Right atrium auricular region (tissue), 2 donors: ENCODE results near the gene SLC7A9. TPM values are rescaled to one million over a fixed set of nuclear protein-coding genes. Genes with fewer than 3 reads are reported as not detected.

Experiments
- DNase-seq: peaks from one replicate; pipeline ENCODE4 v3.0.0-alpha.2; 2019; ENCODE audit warnings: low spot score
- H3K27ac ChIP-seq, 2 donors: fragments of 200-600 bp; sonication (generic); 1 replicate in 1 of 2; 2 replicates in 1 of 2; pipeline ENCODE4 v1.5.1; 2016 to 2019
- H3K27me3 ChIP-seq, 2 donors: fragments of 200-600 bp; sonication (generic); one replicate each; pipeline versions ENCODE4 v1.5.1 to v1.6.0; 2017 to 2019
- H3K36me3 ChIP-seq: fragments of 200-600 bp; sonication (generic); one replicate; pipeline ENCODE4 v1.5.1; 2016
- H3K4me1 ChIP-seq, 2 donors: fragments of 200-600 bp; sonication (generic); one replicate each; pipeline versions ENCODE4 v1.5.1 to v1.6.0; 2017 to 2019
- H3K4me3 ChIP-seq, 2 donors: fragments of 200-600 bp; sonication (generic); 1 replicate in 1 of 2; 2 replicates in 1 of 2; pipeline ENCODE4 v1.5.1; 2017 to 2019; ENCODE audit warnings: mild to moderate bottlenecking in 1 of 2, moderate library complexity in 1 of 2
- H3K9me3 ChIP-seq, 2 donors: fragments of 200-600 bp; sonication (generic); one replicate each; pipeline ENCODE4 v1.5.1; 2019
- total RNA-seq, 2 donors: library from RNA; depleted of rRNA; stranded (reverse); fragments of >200 nt; gene quantifications; one replicate each; pipeline ENCODE4 v1.1.0, GENCODE V29; 2016
- TF ChIP-seq, protein P1 (sequence below), 2 donors: fragments of 200-600 bp; sonication (generic); IDR thresholded peaks; one replicate each; pipeline ENCODE4 v1.5.1; 2019; ENCODE audit warnings: antibody characterized with exemption in 2 of 2

Gene SLC7A9
- total RNA-seq, 2 donors from 2014 or later: not detected

GRCh38 chr19:32911467-32911866, 41.9 kb upstream of the SLC7A9 start:
- TF ChIP-seq, protein P1, sequence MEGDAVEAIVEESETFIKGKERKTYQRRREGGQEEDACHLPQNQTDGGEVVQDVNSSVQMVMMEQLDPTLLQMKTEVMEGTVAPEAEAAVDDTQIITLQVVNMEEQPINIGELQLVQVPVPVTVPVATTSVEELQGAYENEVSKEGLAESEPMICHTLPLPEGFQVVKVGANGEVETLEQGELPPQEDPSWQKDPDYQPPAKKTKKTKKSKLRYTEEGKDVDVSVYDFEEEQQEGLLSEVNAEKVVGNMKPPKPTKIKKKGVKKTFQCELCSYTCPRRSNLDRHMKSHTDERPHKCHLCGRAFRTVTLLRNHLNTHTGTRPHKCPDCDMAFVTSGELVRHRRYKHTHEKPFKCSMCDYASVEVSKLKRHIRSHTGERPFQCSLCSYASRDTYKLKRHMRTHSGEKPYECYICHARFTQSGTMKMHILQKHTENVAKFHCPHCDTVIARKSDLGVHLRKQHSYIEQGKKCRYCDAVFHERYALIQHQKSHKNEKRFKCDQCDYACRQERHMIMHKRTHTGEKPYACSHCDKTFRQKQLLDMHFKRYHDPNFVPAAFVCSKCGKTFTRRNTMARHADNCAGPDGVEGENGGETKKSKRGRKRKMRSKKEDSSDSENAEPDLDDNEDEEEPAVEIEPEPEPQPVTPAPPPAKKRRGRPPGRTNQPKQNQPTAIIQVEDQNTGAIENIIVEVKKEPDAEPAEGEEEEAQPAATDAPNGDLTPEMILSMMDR (IDR thresholded peaks at IDR 0.05): no peak
- no peaks in the 10 kb centered on the region for H3K9me3 ChIP-seq
- no peak overlapping the region for H3K27ac ChIP-seq
- peaks cover 28% of the 10 kb centered on the region for H3K36me3 ChIP-seq
- no peak for DNase-seq
- H3K4me3 ChIP-seq: no peak overlapping the region
- H3K4me1 ChIP-seq: no peaks in the 10 kb centered on the region
- H3K27me3 ChIP-seq: no peaks in the 10 kb centered on the region

- Histone ChIP-seq H3K4me3 (no peak overlapping the region), H3K27ac (no peak overlapping the region), H3K27me3 (no peaks in the 10 kb centered on the region), H3K36me3 (peaks cover 28% of the 10 kb centered on the region), H3K9me3 (peaks cover 0 to 1% of the 10 kb centered on the region in 2 donors), H3K4me1 (no peaks in the 10 kb centered on the region)
- TF ChIP-seq, protein P1 (IDR thresholded peaks at IDR 0.05): no peak
- DNase-seq: no peak
These were observed 41.3 kb upstream of the SLC7A9 start for GRCh38 chr19:32910874-32911273.

GRCh38 chr19:32910094-32910493, 40.5 kb upstream of the SLC7A9 start:
- H3K36me3 ChIP-seq: peaks cover 28% of the 10 kb centered on the region
- no peaks in the 10 kb centered on the region for H3K27me3 ChIP-seq
- H3K4me1 ChIP-seq: no peaks in the 10 kb centered on the region
- TF ChIP-seq, protein P1 (IDR thresholded peaks at IDR 0.05): no peak
- no peak overlapping the region for H3K4me3 ChIP-seq
- H3K27ac ChIP-seq: no peak overlapping the region
- no peak for DNase-seq
- peaks cover 0 to 9% of the 10 kb centered on the region in 2 donors for H3K9me3 ChIP-seq

- no peaks in the 10 kb centered on the region for H3K4me1 ChIP-seq
- peaks cover 21% of the 10 kb centered on the region for H3K36me3 ChIP-seq
- DNase-seq: no peak
- TF ChIP-seq, protein P1 (IDR thresholded peaks at IDR 0.05): no peak
- H3K4me3 ChIP-seq: no peak overlapping the region
- peaks cover 0 to 9% of the 10 kb centered on the region in 2 donors for H3K9me3 ChIP-seq
- no peaks in the 10 kb centered on the region for H3K27me3 ChIP-seq
- no peak overlapping the region for H3K27ac ChIP-seq
These were observed 39.7 kb upstream of the SLC7A9 start for GRCh38 chr19:32909257-32909656.

DNA sequence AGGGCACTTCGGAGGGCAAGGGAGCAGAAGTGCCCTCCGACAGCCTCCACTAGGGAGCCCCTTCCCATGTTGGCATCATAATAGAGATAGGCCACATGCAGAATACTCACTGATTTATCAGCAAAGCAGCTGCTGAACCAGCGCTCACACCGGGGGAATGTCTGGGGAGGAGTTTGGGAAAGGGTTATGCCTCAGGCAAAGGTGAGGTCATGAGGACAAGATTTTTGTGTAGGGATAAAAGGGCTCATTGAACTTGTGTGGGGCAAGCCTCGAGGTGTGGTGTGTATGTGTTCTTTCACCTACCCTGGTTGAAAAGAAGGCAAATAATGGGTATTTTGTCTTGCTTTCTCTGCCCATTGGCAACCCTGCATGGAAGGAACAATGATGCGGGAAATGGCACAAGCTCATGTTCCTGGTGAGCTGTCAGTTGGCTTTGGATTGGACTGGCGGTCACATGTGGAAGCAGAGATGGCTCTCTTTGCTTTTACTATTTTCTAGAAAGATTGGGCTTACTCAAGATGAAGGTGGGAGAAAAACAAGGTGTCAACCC, 39.1 kb upstream of the SLC7A9 start:
- Histone ChIP-seq H3K27ac (no peak overlapping the region), H3K9me3 (peaks cover 0 to 9% of the 10 kb centered on the region in 2 donors), H3K4me3 (no peak overlapping the region), H3K27me3 (no peaks in the 10 kb centered on the region), H3K36me3 (peaks cover 19% of the 10 kb centered on the region), H3K4me1 (no peaks in the 10 kb centered on the region)
- DNase-seq: no peak
- TF ChIP-seq, protein P1 (IDR thresholded peaks at IDR 0.05): no peak

- Histone ChIP-seq H3K4me1 (no peaks in the 10 kb centered on the region), H3K27me3 (no peaks in the 10 kb centered on the region), H3K36me3 (peaks cover 27% of the 10 kb centered on the region), H3K4me3 (no peak overlapping the region), H3K9me3 (peaks cover 0 to 9% of the 10 kb centered on the region in 2 donors), H3K27ac (no peak overlapping the region)
- DNase-seq: no peak
- TF ChIP-seq, protein P1 (IDR thresholded peaks at IDR 0.05): no peak
These were observed 32.9 kb upstream of the SLC7A9 start for GRCh38 chr19:32902448-32902847.
